ENCODE results near the gene PHACTR4. TPM values are rescaled to one million over a fixed set of nuclear protein-coding genes. Genes with fewer than 3 reads are reported as not detected.

PHACTR4 gene
- total and polyA plus RNA-seq, 2 of the 8 experiments (the other 6 are each of a cell fraction or from before 2014, with no cell fraction given), result 23.7 to 57.8 TPM

DNA sequence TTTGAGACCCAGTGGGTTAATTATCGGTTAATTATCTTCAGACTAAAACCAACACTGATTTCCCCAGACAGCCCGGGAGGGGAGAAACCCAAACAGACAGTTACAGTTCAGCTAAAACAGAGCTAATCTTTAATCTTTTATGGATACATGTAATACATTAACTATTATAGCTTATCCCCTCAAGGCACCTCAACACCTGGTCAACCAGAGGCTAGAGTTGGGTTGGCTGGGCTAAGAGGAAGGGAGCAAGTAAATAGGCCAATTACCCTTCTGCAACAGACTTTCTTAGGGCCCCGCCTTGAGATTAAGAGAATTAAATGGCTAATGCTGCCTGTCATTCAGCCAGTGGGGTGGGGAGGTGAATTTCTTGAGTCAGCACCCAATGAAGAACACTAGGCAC, 47.3 kb upstream of the PHACTR4 start:
- Histone ChIP-seq H2BK5ac (ENCODE audit: low read depth, low read length) (no peak overlapping the region), H3K27ac (ENCODE audit: low read depth, low read length) (no peak overlapping the region), H3K27me3 (replicated peaks in 1 of 4; ENCODE audit: control insufficient read depth in 3 of 4, extremely low read depth in 1 of 4, insufficient read depth in 3 of 4, low read length in 3 of 4) (no peaks in the 10 kb centered on the region), H2BK20ac (ENCODE audit: low read length) (no peak overlapping the region), H2AFZ (ENCODE audit: low read length) (no peak overlapping the region), H3K23ac (ENCODE audit: insufficient read length) (no peak overlapping the region), H3K79me2 (ENCODE audit: control insufficient read depth in 1 of 2, insufficient read depth in 2 of 2, low read length in 2 of 2) (no peaks in the 10 kb centered on the region), H3K4ac (replicated peaks; ENCODE audit: insufficient read length, low read depth, low read length) (no peak overlapping the region), H3K9ac (replicated peaks in 1 of 4; ENCODE audit: extremely low read depth in 1 of 4, low read depth in 3 of 4, low read length in 3 of 4) (no peak overlapping the region), H2BK12ac (ENCODE audit: low read depth, low read length) (no peak overlapping the region), H3K4me2 (ENCODE audit: insufficient read depth in 1 of 2, low read depth in 2 of 2, low read length in 2 of 2) (no peak overlapping the region), H3K4me1 (replicated peaks in 1 of 4; ENCODE audit: control insufficient read depth in 3 of 4, insufficient read depth in 4 of 4, low read length in 3 of 4) (no peaks in the 10 kb centered on the region), H2AK5ac (ENCODE audit: low read depth, low read length) (no peak overlapping the region), H4K5ac (ENCODE audit: insufficient read length, low read depth, low read length) (no peak overlapping the region), H3K56ac (replicated peaks; ENCODE audit: insufficient read length, low read depth, low read length) (no peak overlapping the region), H4K91ac (replicated peaks; ENCODE audit: insufficient read length, low read length) (no peak overlapping the region), H3K23me2 (ENCODE audit: low read depth, low read length) (0 out of 2 replicates have a peak, but pooled peaks cover 2% of the 10 kb centered on the region), H2BK15ac (ENCODE audit: low read length) (no peak overlapping the region), H3K36me3 (ENCODE audit: control insufficient read depth in 2 of 4, insufficient read depth in 4 of 4, low read length in 3 of 4) (no peaks in the 10 kb centered on the region), H3K14ac (ENCODE audit: insufficient read length) (no peak overlapping the region), H4K20me1 (replicated peaks in 1 of 2; ENCODE audit: control insufficient read depth in 1 of 2, insufficient read depth in 2 of 2, low read length in 2 of 2) (no peaks in the 10 kb centered on the region), H3K9me3 (ENCODE audit: insufficient read depth in 2 of 2, low read depth in 1 of 2, low read length in 1 of 2) (no peaks in the 10 kb centered on the region), H2BK120ac (replicated peaks; ENCODE audit: low read depth, low read length) (no peak overlapping the region), H4K8ac (ENCODE audit: extremely low read depth, insufficient read depth, low read length) (no peak overlapping the region), H3K18ac (ENCODE audit: extremely low read depth, low read length) (no peak overlapping the region), H3K4me3 (ENCODE audit: extremely low read depth in 1 of 4, insufficient read depth in 2 of 4, low read depth in 3 of 4, low read length in 4 of 4) (no peak overlapping the region), H3K79me1 (ENCODE audit: low read depth, low read length) (no peaks in the 10 kb centered on the region)
- FAIRE-seq, result no peak
- no peak for DNase-seq (ENCODE audit: low read depth in 1 of 2, low spot score in 2 of 2)
- POLR2A ChIA-PET (ENCODE audit: partially characterized antibody), result interaction anchor here (0.6 kb wide), 1 partner anchor 360 kb away, joined by 3 read pairs; no protein-coding TSS in a partner anchor
- WGBS, 2 experiments (ENCODE audit: extremely low coverage in 1 of 2, insufficient coverage in 1 of 2, insufficient read length in 1 of 2, insufficient replicate concordance in 2 of 2, low coverage in 1 of 2, low lambda C conversion rate in 2 of 2, missing lambda C conversion rate in 1 of 2), result 83% methylated on average over 3 of the region's 3 CpGs; no CpG with 5 or more reads in 1 of the 2 experiments
- CTCF ChIA-PET (ENCODE audit: partially characterized antibody), result interaction anchor here (0.8 kb wide), 1 partner anchor 48 kb away, joined by 3 read pairs; no protein-coding TSS in a partner anchor
- no peak for TF ChIP-seq SP4 (IDR thresholded peaks at IDR 0.05; ENCODE audit: low read length)
- TF ChIP-seq KDM1A (IDR thresholded peaks at IDR 0.05; ENCODE audit: borderline replicate concordance, low read length), result no peak
- no peak for TF ChIP-seq CBX8 (IDR thresholded peaks at IDR 0.05; ENCODE audit: borderline replicate concordance, low read depth, low read length)
- TF ChIP-seq TBP (IDR thresholded peaks at IDR 0.05; ENCODE audit: low read depth, low read length), result no peak
- no peak for TF ChIP-seq SIRT6 (IDR thresholded peaks at IDR 0.05; ENCODE audit: low read length)
- no peak for TF ChIP-seq RAD21 (IDR thresholded peaks at IDR 0.05 in 1 of 2, conservative IDR thresholded peaks at IDR 0.05 in 1 of 2; ENCODE audit: low read depth in 2 of 2, low read length in 2 of 2)
- no peak for TF ChIP-seq SAP30 (IDR thresholded peaks at IDR 0.05; ENCODE audit: insufficient read depth, insufficient replicate concordance, low read length)
- TF ChIP-seq BACH1 (IDR thresholded peaks at IDR 0.05; ENCODE audit: low read length), result no peak
- no peak for TF ChIP-seq PHF8 (conservative IDR thresholded peaks at IDR 0.05; ENCODE audit: low read depth, low read length)
- no peak for TF ChIP-seq JUND (IDR thresholded peaks at IDR 0.05; ENCODE audit: low read length)
- TF ChIP-seq BCL11A (IDR thresholded peaks at IDR 0.05; ENCODE audit: low read depth in 2 of 2, low read length in 2 of 2), result no peak
- no peak for TF ChIP-seq FOSL1 (IDR thresholded peaks at IDR 0.05; ENCODE audit: insufficient read depth, low read depth, low read length)
- no peak for TF ChIP-seq SIN3A (conservative IDR thresholded peaks at IDR 0.05 in 1 of 2, IDR thresholded peaks at IDR 0.05 in 1 of 2; ENCODE audit: low read depth in 1 of 2, low read length in 2 of 2)

Data from H1 (cell line).